ENCODE data around the gene SUGP1. TPM values are rescaled to one million over a fixed set of nuclear protein-coding genes. Genes with fewer than 3 reads are reported as not detected.

Gene SUGP1
- total RNA-seq, 2 donors from 2014 or later = 13.5 to 16.3 TPM

DNA sequence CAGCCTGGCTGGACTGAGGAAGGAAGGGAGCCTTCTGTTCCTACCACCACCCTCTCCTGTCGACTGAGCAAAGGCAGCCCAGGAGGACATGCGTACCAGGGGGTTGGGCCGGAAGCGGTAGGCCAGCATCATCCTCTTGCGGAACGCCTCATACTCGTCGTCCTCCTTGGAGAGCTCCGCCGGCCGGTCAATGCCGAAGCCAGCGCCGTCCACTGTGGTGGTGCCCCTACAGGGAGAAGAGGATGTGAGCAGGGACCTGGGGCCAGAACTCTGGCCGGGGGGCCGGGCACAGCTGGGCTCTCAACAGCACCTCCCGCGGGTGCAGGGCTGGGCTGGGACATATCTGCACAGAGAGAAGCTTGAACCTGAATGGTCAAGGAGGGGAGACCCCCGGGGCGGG, 43.5 kb downstream of the SUGP1 start:
- Histone ChIP-seq H3K27me3 (peaks cover 0 to 4% of the 10 kb centered on the region in 2 donors), H3K9me3 (no peaks in the 10 kb centered on the region), H3K36me3 (replicated peaks in 1 of 2; ENCODE audit: insufficient read depth in 1 of 2, low read depth in 2 of 2) (peaks cover 13 to 33% of the 10 kb centered on the region in 2 donors), H3K4me1 (peaks cover 13% of the 10 kb centered on the region), H3K4me3 (no peak overlapping the region), H3K27ac (no peak overlapping the region)
- WGBS, 2 donors = 88 to 92% methylated on average over 5 to 20 of the region's 20 CpGs
- intact Hi-C loops (cut with DNase I) = no loop called here
- TF ChIP-seq POLR2A (IDR thresholded peaks at IDR 0.05) = no peak
- TF ChIP-seq, protein P1, sequence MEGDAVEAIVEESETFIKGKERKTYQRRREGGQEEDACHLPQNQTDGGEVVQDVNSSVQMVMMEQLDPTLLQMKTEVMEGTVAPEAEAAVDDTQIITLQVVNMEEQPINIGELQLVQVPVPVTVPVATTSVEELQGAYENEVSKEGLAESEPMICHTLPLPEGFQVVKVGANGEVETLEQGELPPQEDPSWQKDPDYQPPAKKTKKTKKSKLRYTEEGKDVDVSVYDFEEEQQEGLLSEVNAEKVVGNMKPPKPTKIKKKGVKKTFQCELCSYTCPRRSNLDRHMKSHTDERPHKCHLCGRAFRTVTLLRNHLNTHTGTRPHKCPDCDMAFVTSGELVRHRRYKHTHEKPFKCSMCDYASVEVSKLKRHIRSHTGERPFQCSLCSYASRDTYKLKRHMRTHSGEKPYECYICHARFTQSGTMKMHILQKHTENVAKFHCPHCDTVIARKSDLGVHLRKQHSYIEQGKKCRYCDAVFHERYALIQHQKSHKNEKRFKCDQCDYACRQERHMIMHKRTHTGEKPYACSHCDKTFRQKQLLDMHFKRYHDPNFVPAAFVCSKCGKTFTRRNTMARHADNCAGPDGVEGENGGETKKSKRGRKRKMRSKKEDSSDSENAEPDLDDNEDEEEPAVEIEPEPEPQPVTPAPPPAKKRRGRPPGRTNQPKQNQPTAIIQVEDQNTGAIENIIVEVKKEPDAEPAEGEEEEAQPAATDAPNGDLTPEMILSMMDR (IDR thresholded peaks at IDR 0.05) = no peak
- DNase-seq (no peak), ATAC-seq (no peak)

DNA sequence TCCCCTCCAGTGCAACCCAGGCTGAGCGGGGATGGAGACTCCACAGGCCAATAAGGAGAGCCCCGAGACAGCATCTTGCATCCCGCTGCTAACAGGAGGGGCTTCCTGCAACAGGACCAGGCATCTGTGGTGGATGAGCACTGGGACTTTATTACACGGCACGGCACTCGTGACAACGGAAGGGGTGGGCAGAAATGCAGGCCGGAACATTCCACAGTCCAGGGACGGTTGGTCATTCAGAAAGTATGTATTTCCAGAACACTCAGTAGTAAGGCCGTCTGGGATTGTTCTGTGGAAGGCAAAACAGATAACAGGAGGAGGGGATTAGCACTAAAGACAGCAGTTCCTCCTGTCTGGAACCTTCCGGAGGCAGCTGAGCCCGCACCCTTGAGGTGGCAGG, 43.9 kb downstream of the SUGP1 start:
- intact Hi-C loops (cut with DNase I) = no loop called here
- no peak overlapping the region for H3K4me3 ChIP-seq
- H3K27me3 ChIP-seq = peaks cover 0 to 4% of the 10 kb centered on the region in 2 donors
- TF ChIP-seq POLR2A (IDR thresholded peaks at IDR 0.05) = no peak
- TF ChIP-seq, protein P1 (IDR thresholded peaks at IDR 0.05) = no peak
- no peaks in the 10 kb centered on the region for H3K9me3 ChIP-seq
- ATAC-seq (no peak), DNase-seq (no peak)
- no peak overlapping the region for H3K27ac ChIP-seq
- 84% methylated on average over 8 to 12 of the region's 12 CpGs for WGBS, 2 donors
- peaks cover 13% of the 10 kb centered on the region for H3K4me1 ChIP-seq
- H3K36me3 ChIP-seq (replicated peaks in 1 of 2; ENCODE audit: insufficient read depth in 1 of 2, low read depth in 2 of 2) = peaks cover 13 to 29% of the 10 kb centered on the region in 2 donors

DNA sequence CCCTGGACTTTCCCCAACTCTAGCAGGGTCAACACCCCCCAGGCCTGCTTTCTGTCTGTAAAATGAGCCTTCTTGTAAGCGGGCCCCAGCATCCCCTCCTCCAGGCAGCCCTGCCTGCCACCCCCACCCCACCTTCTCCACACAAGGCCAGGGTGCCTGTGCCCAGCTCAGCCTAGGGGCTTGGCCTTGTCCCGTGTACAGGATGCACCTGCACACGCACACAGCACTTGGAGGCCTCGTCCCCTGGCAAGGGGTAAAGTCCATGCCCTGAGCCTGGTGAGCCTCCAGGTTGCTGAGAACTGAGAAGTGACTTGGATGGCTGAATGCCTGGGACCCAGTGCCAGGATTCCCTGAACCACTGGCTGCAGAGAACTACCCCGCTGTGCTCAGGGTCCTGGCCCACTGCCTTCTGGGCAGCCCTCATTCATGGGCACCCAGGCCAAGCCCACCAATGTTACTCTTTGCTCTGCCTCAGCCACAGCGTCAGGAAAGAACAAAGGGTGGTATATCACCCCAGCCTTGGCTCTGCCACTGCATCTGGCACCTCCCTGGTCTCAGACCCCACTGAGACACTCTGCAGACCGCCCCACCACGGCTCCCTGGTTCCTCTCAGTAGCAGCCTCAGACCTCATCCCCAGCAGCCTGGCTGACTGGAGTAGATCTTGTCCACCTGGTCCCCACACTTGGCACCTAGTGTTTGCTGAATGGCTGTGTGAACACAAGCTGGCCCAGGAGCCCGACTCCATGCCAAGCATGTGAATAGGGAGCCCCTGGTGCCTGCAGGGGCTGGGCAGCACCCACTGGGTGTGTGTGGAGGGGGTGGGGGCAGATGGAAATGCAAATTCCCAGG, 45.4 kb downstream of the SUGP1 start:
- 56 to 69% methylated on average over 5 to 9 of the region's 9 CpGs for WGBS, 2 donors
- peak in 3 of 4 donors; percentile 19 to 57 (median 57) for DNase-seq

DNA sequence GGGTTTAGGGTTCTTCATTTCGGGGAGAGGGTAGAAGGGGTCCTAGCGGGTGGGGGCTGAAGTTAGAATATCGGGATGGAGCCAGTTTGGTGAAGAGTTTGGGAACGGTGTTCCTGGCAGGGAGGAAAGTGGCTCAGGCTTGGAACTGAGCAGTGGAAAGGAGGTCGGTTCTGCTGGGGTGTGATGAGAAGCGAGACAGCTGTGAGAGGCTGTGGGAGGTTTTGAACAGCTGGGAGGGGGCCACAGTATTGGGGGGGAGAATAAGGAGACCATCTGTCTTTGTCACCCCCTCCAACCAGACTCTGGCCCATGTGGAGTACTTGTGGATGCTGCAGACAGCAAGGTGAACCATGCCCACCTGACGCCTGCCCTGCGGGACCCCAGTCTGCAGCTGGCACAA, 46.2 kb downstream of the SUGP1 start:
- intact Hi-C loops (cut with DNase I) = no loop called here
- 65 to 76% methylated on average over 6 to 8 of the region's 8 CpGs for WGBS, 2 donors
- ATAC-seq (no peak), DNase-seq (no peak)
- Histone ChIP-seq H3K36me3 (replicated peaks in 1 of 2; ENCODE audit: insufficient read depth in 1 of 2, low read depth in 2 of 2) (peaks cover 3 to 21% of the 10 kb centered on the region in 2 donors), H3K27ac (no peak overlapping the region), H3K4me1 (peaks cover 13% of the 10 kb centered on the region), H3K4me3 (no peak overlapping the region), H3K27me3 (peaks cover 0 to 4% of the 10 kb centered on the region in 2 donors), H3K9me3 (no peaks in the 10 kb centered on the region)
- TF ChIP-seq, protein P1 (IDR thresholded peaks at IDR 0.05) = no peak
- TF ChIP-seq POLR2A (IDR thresholded peaks at IDR 0.05) = no peak

More for the DNA sequence above, 45.4 kb downstream of the SUGP1 start:
- TF ChIP-seq, protein P1 (IDR thresholded peaks at IDR 0.05) = no peak
- no peak for TF ChIP-seq POLR2A (IDR thresholded peaks at IDR 0.05)
- H3K36me3 ChIP-seq (replicated peaks in 1 of 2; ENCODE audit: insufficient read depth in 1 of 2, low read depth in 2 of 2) = peaks cover 11 to 24% of the 10 kb centered on the region in 2 donors
- intact Hi-C loops (cut with DNase I) = no loop called here
- no peak for ATAC-seq
- H3K4me3 ChIP-seq = no peak overlapping the region
- H3K4me1 ChIP-seq = peaks cover 13% of the 10 kb centered on the region
- no peaks in the 10 kb centered on the region for H3K9me3 ChIP-seq
- H3K27ac ChIP-seq = no peak overlapping the region
- H3K27me3 ChIP-seq = peaks cover 0 to 4% of the 10 kb centered on the region in 2 donors

Measured in body of pancreas (tissue), 4 donors.